Thoracic aorta (tissue), 2 donors: ENCODE results near the gene UBAC2. TPM values are rescaled to one million over a fixed set of nuclear protein-coding genes. Genes with fewer than 3 reads are reported as not detected.

Source experiments
- ATAC-seq: fragments of 150-250 bp; one replicate; pipeline ENCODE4 v1.8.0; 2017; ENCODE audit warnings: low read depth; ENCODE audit not compliant: insufficient number of reproducible peaks, low FRiP score
- DNase-seq: peaks from one replicate; pipeline ENCODE4 v3.0.0-alpha.2; 2020; ENCODE audit warnings: low spot score
- H3K27ac ChIP-seq, 2 donors: fragments of 200-600 bp; sonication (generic); 1 replicate in 1 of 2; 2 replicates in 1 of 2; pipeline ENCODE4 v1.5.1; 2016; ENCODE audit warnings: mild to moderate bottlenecking in 2 of 2, moderate library complexity in 2 of 2
- H3K27me3 ChIP-seq: fragments of 200-600 bp; sonication (generic); replicated peaks from 2 replicates; pipeline ENCODE4 v1.6.0; 2016; ENCODE audit warnings: mild to moderate bottlenecking; ENCODE audit not compliant: insufficient read depth
- H3K36me3 ChIP-seq: fragments of 200-600 bp; sonication (generic); one replicate; pipeline ENCODE4 v1.5.1; 2016
- H3K4me1 ChIP-seq, 2 donors: fragments of 200-600 bp; sonication (generic); 1 replicate in 1 of 2; 2 replicates in 1 of 2; pipeline versions ENCODE4 v1.5.1 to v1.6.0; 2016; ENCODE audit warnings: low read depth in 2 of 2, mild to moderate bottlenecking in 1 of 2; ENCODE audit not compliant: control insufficient read depth in 1 of 2
- H3K4me3 ChIP-seq: fragments of 200-600 bp; sonication (generic); 2 replicates; pipeline ENCODE4 v1.5.1; 2016; ENCODE audit warnings: mild to moderate bottlenecking
- H3K9me3 ChIP-seq: fragments of 200-600 bp; sonication (generic); 2 replicates; pipeline ENCODE4 v1.5.1; 2016
- total RNA-seq, 2 donors: library from RNA; depleted of rRNA; stranded (reverse); fragments of >200 nt; gene quantifications; one replicate each; pipeline versions ENCODE4 v1.1.0 to v1.2.3, GENCODE V29; 2016
- TF ChIP-seq, protein P1 (sequence below): fragments of 200-600 bp; sonication (generic); IDR thresholded peaks from one replicate; pipeline ENCODE4 v1.5.1; 2019; ENCODE audit warnings: antibody characterized with exemption

UBAC2 gene
- total RNA-seq, 2 donors from 2014 or later: 41.3 to 49.7 TPM

DNA sequence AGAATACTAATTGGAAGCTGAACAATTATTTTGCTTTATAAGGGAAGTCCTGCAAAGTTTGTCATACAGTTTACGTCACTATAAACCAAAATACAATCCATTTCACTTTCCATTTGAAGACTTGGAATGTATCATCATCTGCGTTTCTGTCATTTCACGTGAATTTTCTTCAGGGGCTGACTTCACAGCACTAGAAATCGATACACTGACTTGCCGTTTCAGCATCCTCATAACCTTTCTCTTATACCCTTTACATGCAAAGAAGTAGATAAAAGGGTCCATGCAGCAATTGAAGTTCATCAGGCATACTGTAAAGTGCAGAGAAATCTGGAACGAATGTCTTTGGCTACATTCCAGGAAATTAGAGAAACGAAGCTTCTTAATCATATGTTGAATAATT lies 94.3 kb downstream of the UBAC2 start:
- TF ChIP-seq, protein P1, sequence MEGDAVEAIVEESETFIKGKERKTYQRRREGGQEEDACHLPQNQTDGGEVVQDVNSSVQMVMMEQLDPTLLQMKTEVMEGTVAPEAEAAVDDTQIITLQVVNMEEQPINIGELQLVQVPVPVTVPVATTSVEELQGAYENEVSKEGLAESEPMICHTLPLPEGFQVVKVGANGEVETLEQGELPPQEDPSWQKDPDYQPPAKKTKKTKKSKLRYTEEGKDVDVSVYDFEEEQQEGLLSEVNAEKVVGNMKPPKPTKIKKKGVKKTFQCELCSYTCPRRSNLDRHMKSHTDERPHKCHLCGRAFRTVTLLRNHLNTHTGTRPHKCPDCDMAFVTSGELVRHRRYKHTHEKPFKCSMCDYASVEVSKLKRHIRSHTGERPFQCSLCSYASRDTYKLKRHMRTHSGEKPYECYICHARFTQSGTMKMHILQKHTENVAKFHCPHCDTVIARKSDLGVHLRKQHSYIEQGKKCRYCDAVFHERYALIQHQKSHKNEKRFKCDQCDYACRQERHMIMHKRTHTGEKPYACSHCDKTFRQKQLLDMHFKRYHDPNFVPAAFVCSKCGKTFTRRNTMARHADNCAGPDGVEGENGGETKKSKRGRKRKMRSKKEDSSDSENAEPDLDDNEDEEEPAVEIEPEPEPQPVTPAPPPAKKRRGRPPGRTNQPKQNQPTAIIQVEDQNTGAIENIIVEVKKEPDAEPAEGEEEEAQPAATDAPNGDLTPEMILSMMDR: no peak
- no peak for ATAC-seq
- Histone ChIP-seq H3K36me3 (no peaks in the 10 kb centered on the region), H3K4me3 (no peak overlapping the region), H3K27ac (no peak overlapping the region), H3K9me3 (no peaks in the 10 kb centered on the region), H3K4me1 (peaks cover 5 to 13% of the 10 kb centered on the region in 2 donors), H3K27me3 (no peaks in the 10 kb centered on the region)
- no peak for DNase-seq

DNA sequence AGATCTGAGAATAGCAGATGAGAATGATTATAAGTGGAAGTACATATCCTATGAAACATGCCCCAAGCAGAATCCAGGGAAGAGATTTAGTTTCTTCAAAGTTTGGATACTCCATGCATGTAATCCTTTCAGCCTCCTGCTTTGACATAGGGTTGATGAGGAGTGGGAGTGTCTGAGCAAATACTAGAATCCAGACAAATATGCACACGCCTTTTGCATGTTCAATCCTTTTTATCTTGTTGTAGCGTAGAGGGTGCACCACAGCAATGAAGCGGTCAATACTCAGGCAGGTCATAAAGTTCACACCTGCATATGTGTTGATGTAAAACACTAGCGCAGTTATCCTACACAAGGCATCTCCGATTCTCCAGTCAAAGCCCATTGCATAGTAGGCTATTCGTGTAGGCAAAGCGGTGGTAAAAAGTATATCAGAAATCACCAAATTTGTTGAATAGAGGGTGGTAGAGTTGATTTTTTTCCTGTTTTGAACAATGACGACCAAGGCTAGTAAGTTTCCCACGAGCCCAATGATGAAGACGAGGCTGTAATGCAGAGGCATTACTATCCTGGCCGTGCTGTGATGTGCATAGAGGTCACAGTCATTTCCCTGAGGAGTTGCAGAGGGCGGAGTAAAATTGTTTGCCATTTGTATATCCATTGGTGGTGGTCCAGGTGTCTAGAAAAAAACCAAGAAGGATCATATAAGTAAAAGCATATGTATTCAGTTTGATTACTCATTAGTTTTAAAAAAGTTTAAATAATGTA lies 95.0 kb downstream of the UBAC2 start:
- no peak for DNase-seq
- Histone ChIP-seq H3K36me3 (no peaks in the 10 kb centered on the region), H3K4me1 (peaks cover 5 to 13% of the 10 kb centered on the region in 2 donors), H3K4me3 (no peak overlapping the region), H3K9me3 (no peaks in the 10 kb centered on the region), H3K27me3 (no peaks in the 10 kb centered on the region), H3K27ac (no peak overlapping the region)
- ATAC-seq: no peak
- TF ChIP-seq, protein P1: no peak

DNA sequence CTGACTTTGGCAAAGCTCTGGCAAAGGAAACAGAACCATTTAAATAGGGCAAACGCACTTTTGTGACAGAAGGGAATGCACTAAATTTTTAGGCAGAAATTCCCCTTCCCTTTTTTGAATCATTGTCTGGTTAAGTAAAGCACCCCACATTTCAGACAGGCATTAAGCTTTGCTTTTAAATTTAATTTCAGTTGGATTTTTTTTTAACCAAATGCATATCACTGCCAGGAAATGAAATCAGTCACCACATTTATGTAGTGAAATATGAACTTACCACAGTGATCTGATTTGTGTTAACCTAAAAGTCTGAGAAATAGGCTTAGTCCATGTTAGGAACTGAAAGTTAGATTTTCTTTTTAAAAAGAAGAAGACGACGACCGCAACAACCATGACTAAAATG lies 95.7 kb downstream of the UBAC2 start:
- Histone ChIP-seq H3K36me3 (no peaks in the 10 kb centered on the region), H3K4me1 (peaks cover 5 to 13% of the 10 kb centered on the region in 2 donors), H3K4me3 (no peak overlapping the region), H3K9me3 (no peaks in the 10 kb centered on the region), H3K27me3 (no peaks in the 10 kb centered on the region), H3K27ac (no peak overlapping the region)
- ATAC-seq (no peak), DNase-seq (no peak)
- TF ChIP-seq, protein P1: no peak

DNA sequence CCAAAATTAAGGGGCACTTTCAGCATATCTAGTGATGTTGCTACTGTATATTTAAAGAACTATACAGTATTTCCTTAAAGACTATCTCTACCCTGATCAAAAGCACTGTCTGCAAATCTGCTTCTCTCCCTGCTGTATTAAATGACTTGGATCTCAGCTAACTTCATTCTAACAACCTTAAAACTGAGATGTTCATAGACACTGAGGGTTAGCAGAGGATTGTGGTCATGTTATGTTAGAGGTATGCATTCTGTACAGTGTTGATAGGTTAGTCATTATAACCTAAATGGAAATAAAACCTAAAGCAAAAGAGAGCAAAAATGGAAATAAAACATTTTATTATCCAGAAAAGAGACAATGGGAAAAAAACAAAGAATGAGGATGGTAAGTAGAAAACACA lies 96.7 kb downstream of the UBAC2 start:
- no peak overlapping the region for H3K4me3 ChIP-seq
- DNase-seq (no peak), ATAC-seq (no peak)
- TF ChIP-seq, protein P1: no peak
- H3K9me3 ChIP-seq: no peaks in the 10 kb centered on the region
- H3K4me1 ChIP-seq: peaks cover 5 to 13% of the 10 kb centered on the region in 2 donors
- H3K36me3 ChIP-seq: no peaks in the 10 kb centered on the region
- no peaks in the 10 kb centered on the region for H3K27me3 ChIP-seq
- no peak overlapping the region for H3K27ac ChIP-seq

DNA sequence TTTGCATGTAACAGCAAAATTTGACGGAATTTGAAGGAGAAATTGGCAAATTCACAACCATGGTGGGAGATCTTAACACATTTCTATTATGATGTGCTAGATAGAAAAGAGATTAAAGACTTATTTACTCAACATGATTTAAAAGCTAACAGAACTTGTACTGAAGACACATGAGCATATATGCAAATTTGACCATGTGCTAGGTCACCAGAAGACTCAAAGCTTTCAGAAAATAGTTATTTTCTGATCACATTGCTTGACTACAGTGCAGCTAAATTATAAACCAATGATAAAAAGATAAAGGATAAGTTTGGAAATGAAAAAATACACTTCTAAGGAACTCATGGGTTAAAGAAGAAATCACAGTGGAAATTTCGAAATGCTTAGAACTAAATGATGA lies 97.4 kb downstream of the UBAC2 start:
- TF ChIP-seq, protein P1: no peak
- Histone ChIP-seq H3K27me3 (no peaks in the 10 kb centered on the region), H3K36me3 (no peaks in the 10 kb centered on the region), H3K4me3 (no peak overlapping the region), H3K4me1 (peaks cover 5 to 13% of the 10 kb centered on the region in 2 donors), H3K27ac (no peak overlapping the region), H3K9me3 (no peaks in the 10 kb centered on the region)
- ATAC-seq (no peak), DNase-seq (no peak)
